Suprapubic skin (tissue), 4 donors: ENCODE measurements around the gene NEIL1.

Source experiments
- EP300 ChIP-seq: sonication (generic); formaldehyde crosslinking; IDR thresholded peaks from one replicate; pipeline ENCODE4 v1.6.1; 2017; ENCODE audit warnings: antibody characterized with exemption
- POLR2A ChIP-seq, 2 donors: fragments of 450-650 bp; IDR thresholded peaks; one replicate each; pipeline ENCODE4 v1.6.1; 2017; ENCODE audit warnings: antibody characterized with exemption in 2 of 2, mild to moderate bottlenecking in 2 of 2, moderate library complexity in 2 of 2
- POLR2AphosphoS5 ChIP-seq, 3 donors: sonication (generic); formaldehyde crosslinking; IDR thresholded peaks; one replicate each; pipeline ENCODE4 v1.6.1; 2017; ENCODE audit warnings: antibody characterized with exemption in 3 of 3
- TF ChIP-seq, protein P1 (sequence below), 2 donors: fragments of 200-600 bp in 1 of 2; fragments of 450-650 bp in 1 of 2; sonication (generic) in 1 of 2; IDR thresholded peaks; one replicate each; pipeline ENCODE4 v1.5.1; 2016 to 2019; ENCODE audit warnings: antibody characterized with exemption in 2 of 2, mild to moderate bottlenecking in 1 of 2, moderate library complexity in 1 of 2

DNA sequence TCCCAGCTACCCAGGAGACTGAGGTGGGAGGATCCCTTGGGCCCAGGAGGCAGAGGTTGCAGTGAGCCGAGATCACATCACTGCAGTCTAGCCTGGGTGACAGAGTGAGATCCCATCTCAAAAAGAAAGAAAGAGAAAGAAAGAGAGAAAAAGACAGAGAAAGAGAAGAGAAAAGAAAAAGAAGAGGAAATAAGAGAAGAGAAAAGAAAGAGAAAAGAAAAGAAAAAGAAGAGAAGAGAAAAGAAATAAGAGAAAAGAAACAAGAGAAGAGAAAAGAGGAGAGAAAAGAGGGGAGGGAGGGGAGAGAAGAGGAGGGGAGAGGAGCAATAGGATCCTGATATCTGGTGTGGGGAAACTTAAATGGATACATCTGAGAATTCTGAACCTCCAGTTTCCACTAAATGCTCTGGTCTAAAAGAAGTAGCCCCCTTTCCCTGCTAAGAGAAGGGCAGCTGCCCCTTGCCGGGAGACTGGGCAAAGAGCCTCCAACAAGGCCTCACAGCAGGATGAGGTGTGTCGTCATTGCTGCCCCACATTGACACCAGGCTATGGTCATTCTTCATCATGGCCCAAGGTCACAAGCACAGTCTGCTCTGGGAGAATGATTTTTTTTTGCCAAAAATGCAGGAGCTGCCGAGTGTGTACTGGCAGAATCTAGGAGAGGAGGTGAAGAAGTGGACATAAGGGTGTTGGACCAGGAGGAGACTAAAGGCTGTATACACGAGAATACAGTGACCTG lies 32.1 kb upstream of the NEIL1 start:
- TF ChIP-seq EP300 (no peak), POLR2A (IDR thresholded peaks at IDR 0.05) (no peak), POLR2AphosphoS5 (IDR thresholded peaks at IDR 0.05) (no peak)
- TF ChIP-seq, protein P1, sequence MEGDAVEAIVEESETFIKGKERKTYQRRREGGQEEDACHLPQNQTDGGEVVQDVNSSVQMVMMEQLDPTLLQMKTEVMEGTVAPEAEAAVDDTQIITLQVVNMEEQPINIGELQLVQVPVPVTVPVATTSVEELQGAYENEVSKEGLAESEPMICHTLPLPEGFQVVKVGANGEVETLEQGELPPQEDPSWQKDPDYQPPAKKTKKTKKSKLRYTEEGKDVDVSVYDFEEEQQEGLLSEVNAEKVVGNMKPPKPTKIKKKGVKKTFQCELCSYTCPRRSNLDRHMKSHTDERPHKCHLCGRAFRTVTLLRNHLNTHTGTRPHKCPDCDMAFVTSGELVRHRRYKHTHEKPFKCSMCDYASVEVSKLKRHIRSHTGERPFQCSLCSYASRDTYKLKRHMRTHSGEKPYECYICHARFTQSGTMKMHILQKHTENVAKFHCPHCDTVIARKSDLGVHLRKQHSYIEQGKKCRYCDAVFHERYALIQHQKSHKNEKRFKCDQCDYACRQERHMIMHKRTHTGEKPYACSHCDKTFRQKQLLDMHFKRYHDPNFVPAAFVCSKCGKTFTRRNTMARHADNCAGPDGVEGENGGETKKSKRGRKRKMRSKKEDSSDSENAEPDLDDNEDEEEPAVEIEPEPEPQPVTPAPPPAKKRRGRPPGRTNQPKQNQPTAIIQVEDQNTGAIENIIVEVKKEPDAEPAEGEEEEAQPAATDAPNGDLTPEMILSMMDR (IDR thresholded peaks at IDR 0.05), result no peak
